NCI-H345 treated with DMSO at 0.1 percent for 48 hours (cell line): Measurements from ENCODE around the gene AADAC.
"Not testable (repeated sequence)": the region's sequence is repeated elsewhere in the genome, so short reads cannot be mapped to it uniquely, and the experiment has no call there.

Experiments used
- DNase-seq: peaks from one replicate; lab custom pipeline; 2025; ENCODE audit not compliant: unreplicated experiment; lab: John Stamatoyannopoulos, UW

Gene AADAC

GRCh38 chr3:151796105-151796680 is 17.7 kb upstream of the AADAC start:
- no peak for DNase-seq

GRCh38 chr3:151798466-151798865 is 15.4 kb upstream of the AADAC start:
- no peak for DNase-seq

GRCh38 chr3:151800431-151800830 is 13.5 kb upstream of the AADAC start:
- no peak for DNase-seq

GRCh38 chr3:151804267-151804666 is 9.6 kb upstream of the AADAC start:
- no peak for DNase-seq

GRCh38 chr3:151806838-151807237 is 7.1 kb upstream of the AADAC start:
- no peak for DNase-seq

- not testable (repeated sequence) for DNase-seq
These were observed 5.0 kb upstream of the AADAC start for GRCh38 chr3:151808926-151809325.

GRCh38 chr3:151811474-151811873 is 2.4 kb upstream of the AADAC start:
- no peak for DNase-seq

- no peak for DNase-seq
These were observed 672 bp downstream of the AADAC start for GRCh38 chr3:151814588-151814987.

GRCh38 chr3:151816091-151816604 is 2.2 kb downstream of the AADAC start:
- no peak for DNase-seq

GRCh38 chr3:151817473-151817872 is 3.6 kb downstream of the AADAC start:
- no peak for DNase-seq

GRCh38 chr3:151818361-151818760 is 4.4 kb downstream of the AADAC start:
- DNase-seq, result no peak

- no peak for DNase-seq
These were observed 6.0 kb downstream of the AADAC start for GRCh38 chr3:151819910-151820309.

- DNase-seq, result no peak
These were observed 13.9 kb downstream of the AADAC start for GRCh38 chr3:151827816-151828215.

GRCh38 chr3:151835751-151836525 is 22.0 kb downstream of the AADAC start:
- no peak for DNase-seq

- DNase-seq, result no peak
These were observed 23.1 kb downstream of the AADAC start for GRCh38 chr3:151837057-151837456.

GRCh38 chr3:151838574-151839312 is 24.8 kb downstream of the AADAC start:
- peak; percentile 20 for DNase-seq

GRCh38 chr3:151839313-151839631 is 25.4 kb downstream of the AADAC start:
- DNase-seq, result no peak

- no peak for DNase-seq
These were observed 27.9 kb downstream of the AADAC start for GRCh38 chr3:151841801-151842200.

GRCh38 chr3:151843275-151843674 is 29.4 kb downstream of the AADAC start:
- DNase-seq, result no peak

- DNase-seq, result no peak
These were observed 31.5 kb downstream of the AADAC start for GRCh38 chr3:151845306-151845905.

GRCh38 chr3:151850065-151850464 is 36.1 kb downstream of the AADAC start:
- DNase-seq, result not testable (repeated sequence)
